AG10803 (cell line): ENCODE results near the gene CACNA1C.
A peak's percentile ranks its signal among the peaks of the same experiment; 100 is the strongest.
"Not testable (repeated sequence)": the region's sequence is repeated elsewhere in the genome, so short reads cannot be mapped to it uniquely, and the experiment has no call there.

Experiments
- DNase-seq: peaks from one replicate; pipeline ENCODE4 v3.0.0; 2010; ENCODE audit warnings: low read depth
- H3K4me3 ChIP-seq: 2 replicates; pipeline ENCODE4 v1.5.1; 2011; ENCODE audit warnings: mild to moderate bottlenecking, low read length, control low read depth
- CTCF ChIP-seq: conservative IDR thresholded peaks from 2 replicates; pipeline ENCODE4 v1.5.1; 2011; ENCODE audit warnings: mild to moderate bottlenecking, low read length, control low read depth, inconsistent platforms

The CACNA1C gene

DNA sequence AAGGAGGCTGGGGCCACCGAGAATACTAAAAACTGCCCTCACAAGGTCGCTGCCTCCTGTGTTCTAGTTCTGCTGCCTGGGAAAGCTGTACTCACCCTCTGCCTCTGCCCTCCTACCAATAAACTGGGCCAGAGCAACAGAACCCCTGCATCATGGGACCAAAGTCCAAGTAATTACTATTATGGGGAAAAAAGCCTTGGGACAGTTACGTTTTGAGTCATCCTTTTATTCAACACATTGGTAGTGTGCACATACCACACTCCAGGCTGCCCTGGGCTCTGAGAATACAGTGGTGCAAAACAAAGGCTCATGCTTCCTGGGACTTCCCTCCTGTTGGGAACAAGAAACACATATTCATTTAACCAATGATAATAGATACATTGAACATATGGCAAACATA lies 49.0 kb downstream of the CACNA1C start:
- DNase-seq, result peak; percentile 53
- H3K4me3 ChIP-seq, result no peak overlapping the region
- no peak for TF ChIP-seq CTCF

DNA sequence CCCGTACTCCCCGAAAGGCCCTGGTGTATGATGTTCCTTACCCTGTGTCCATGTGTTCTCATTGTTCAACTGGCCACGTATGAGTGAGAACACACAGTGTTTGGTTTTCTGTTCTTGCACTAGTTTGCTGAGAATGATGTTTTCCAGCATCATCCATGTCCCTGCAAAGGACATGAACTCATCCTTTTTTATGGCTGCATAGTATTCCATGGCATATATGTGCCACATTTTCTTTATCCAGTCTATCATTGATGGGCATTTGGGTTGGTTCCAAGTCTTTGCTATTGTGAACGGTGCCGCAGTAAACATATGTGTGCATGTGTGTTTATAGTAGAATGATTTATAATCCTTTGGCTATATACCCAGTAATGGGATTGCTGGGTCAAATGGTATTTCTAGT lies 49.9 kb downstream of the CACNA1C start:
- not testable (repeated sequence) for DNase-seq

GRCh38 chr12:2105387-2105786 lies 52.6 kb downstream of the CACNA1C start:
- not testable (repeated sequence) for H3K4me3 ChIP-seq, DNase-seq

More for the DNA sequence above, 49.9 kb downstream of the CACNA1C start:
- H3K4me3 ChIP-seq, result not testable (repeated sequence)

- no peak overlapping the region for H3K4me3 ChIP-seq
- DNase-seq, result no peak
- no peak for TF ChIP-seq CTCF
Measured at GRCh38 chr12:2108166-2108565, 55.4 kb downstream of the CACNA1C start.

- no peak for TF ChIP-seq CTCF
Measured at GRCh38 chr12:2108975-2109671, 56.3 kb downstream of the CACNA1C start.

DNA sequence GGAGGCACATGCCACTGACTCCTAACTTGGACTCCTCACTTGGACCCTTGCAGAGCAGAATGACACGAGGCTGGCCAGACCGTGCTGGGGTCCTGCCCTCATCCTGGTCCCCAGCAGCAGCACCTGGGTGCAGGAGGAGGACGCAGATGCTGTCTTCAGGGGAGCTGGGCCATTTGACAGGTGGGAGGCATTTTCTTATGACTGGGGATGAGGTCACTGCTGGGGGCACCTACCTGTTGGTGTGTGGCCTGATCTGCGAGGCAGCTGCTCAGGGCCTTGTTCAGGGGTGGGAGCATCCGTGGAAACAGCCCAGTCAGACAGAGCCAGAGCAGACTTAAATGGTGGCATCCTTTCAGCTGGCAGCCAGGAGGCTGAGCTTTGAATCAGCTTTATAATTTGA lies 57.3 kb downstream of the CACNA1C start:
- H3K4me3 ChIP-seq, result no peak overlapping the region
- no peak for TF ChIP-seq CTCF
- no peak for DNase-seq

More at GRCh38 chr12:2108975-2109671, 56.3 kb downstream of the CACNA1C start:
- H3K4me3 ChIP-seq, result no peak overlapping the region
- no peak for DNase-seq

GRCh38 chr12:2110849-2111566 lies 58.2 kb downstream of the CACNA1C start:
- TF ChIP-seq CTCF, result no peak
- no peak for DNase-seq
- no peak overlapping the region for H3K4me3 ChIP-seq

GRCh38 chr12:2111826-2112225 lies 59.0 kb downstream of the CACNA1C start:
- H3K4me3 ChIP-seq, result no peak overlapping the region
- DNase-seq, result no peak
- TF ChIP-seq CTCF, result no peak
